HG02610 (cell line): Measurements from ENCODE around the gene UFM1.
A peak's percentile ranks its signal among the peaks of the same experiment; 100 is the strongest.
"Not testable (repeated sequence)": the region's sequence is repeated elsewhere in the genome, so short reads cannot be mapped to it uniquely, and the experiment has no call there.

Source experiments
- ATAC-seq: cut with Tn5 transposase; IDR thresholded peaks from one replicate; pipeline ENCODE4 v1.9.1; 2021; ENCODE audit warnings: mild to moderate bottlenecking, moderate library complexity; ENCODE audit not compliant: unreplicated experiment

Gene UFM1

DNA sequence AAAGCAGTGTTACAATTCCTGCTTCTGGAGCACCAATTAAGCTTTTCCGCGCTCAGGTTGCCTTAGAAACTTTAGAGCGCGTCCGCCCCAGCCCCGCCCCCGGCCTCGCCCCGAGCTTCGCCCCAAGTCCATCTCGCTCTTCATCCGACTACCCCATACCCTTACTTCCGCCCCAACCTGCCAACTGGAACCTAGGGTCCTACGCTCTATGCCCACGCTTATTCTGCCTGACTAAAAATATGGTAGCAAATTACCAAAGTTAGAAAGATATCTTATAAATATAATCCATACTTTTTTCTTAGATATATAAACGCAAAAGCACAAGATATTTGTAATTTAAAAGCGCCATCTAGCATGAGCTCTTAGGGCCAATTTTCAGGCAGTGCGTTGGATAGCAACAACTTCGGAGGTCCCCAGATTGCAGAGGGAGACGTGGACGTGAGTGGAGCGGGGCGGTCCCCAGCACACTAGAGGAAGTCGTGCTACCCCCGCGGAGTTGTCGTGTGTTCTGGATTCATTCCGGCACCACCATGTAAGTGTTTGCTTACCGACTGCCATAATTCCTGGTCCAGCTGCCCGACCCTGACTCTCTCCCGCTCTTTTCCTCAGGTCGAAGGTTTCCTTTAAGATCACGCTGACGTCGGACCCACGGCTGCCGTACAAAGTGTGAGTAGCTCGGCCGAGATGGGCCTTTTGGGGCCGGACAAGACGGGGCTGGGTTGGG lies at the start of gene UFM1:
Gene UFM1 (plus strand): TSS at position 462 of the 724 bp plus-strand sequence. CDS start 69 bp downstream, at position 531.
- ATAC-seq = peak; percentile 94

DNA sequence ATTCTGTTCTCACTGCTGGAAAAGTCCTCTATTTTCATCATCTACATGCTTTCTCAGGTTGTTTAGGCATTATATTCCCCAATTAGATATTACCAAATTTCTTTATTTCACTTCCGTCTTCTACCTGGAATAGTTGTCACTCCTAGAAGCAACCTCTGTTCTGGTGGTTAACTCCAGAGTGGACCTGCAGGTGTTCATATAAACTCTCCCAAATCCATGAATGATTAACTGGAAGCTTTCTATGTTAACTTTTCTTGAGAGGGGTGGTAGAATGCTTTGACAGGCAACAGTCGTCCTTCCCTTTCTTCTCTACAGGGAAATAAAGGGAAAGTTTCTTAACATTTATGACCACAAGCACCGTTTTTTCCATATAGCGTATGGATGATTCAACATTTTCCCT lies 48.4 kb upstream of the UFM1 start:
- no peak for ATAC-seq

- no peak for ATAC-seq
Measured at GRCh38 chr13:38303816-38304320, 45.8 kb upstream of the UFM1 start.

GRCh38 chr13:38308736-38309135 lies 40.9 kb upstream of the UFM1 start:
- no peak for ATAC-seq

DNA sequence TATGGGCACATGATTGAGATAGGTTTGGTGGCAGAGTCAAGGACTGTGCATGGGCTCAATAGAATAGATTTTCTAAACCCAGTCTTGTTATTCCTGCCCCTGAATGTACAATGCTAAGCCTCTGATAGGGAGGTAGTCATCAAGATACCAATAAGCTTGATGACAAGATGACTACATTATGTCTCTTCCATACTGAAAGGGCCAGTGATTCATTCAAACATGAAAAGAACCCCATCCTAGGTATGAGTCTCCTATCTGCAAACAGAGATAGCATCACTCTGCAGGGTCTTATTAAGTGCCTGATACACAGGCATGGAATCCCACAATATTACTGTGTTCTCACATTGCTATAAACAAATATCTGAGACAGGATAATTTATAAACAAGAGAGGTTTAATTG lies 40.3 kb upstream of the UFM1 start:
- no peak for ATAC-seq

GRCh38 chr13:38311175-38311574 lies 38.5 kb upstream of the UFM1 start:
- not testable (repeated sequence) for ATAC-seq

- no peak for ATAC-seq
Measured at GRCh38 chr13:38316129-38316528, 33.5 kb upstream of the UFM1 start.

DNA sequence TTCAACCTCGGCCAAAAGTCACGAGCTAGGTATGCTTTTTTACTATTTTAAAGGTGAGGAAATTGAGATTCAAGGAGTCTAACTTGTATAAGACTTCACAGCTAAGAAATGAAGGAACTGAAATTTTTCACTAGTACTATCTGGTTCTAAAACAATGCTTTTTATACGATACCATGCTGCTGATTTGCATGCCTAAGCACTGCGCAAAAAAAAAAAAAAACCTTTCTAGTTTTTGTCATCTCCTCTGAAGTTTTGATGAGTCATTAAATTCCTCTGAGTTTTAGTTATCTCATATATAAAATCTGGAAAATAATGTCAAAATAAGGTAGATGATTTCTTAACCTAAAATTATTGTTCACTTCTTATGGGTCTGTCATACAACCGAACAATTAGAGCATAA lies 28.0 kb upstream of the UFM1 start:
- ATAC-seq = no peak

- no peak for ATAC-seq
Measured at GRCh38 chr13:38325426-38325825, 24.2 kb upstream of the UFM1 start.

- ATAC-seq = no peak
Measured at GRCh38 chr13:38328699-38329098, 21.0 kb upstream of the UFM1 start.

GRCh38 chr13:38334845-38335244 lies 14.8 kb upstream of the UFM1 start:
- no peak for ATAC-seq

DNA sequence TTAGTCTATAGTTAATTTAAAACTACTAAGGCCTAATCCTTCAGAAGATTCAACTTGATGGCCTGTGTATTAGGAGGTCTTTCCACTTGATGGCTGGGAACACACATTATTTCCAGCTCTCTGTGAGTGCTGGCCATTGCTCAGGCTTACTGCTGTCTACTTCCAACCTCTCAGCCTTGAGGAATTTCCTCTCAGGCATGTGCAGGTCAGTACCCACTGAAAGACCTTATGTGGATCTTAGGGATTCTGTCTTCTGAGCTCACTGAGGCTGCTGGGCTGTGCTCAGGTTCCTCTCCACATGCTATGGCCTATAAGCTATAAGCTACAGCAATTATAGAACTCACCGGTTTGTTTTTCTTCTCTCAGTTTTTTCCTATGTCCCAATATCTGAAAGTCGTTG lies 11.6 kb upstream of the UFM1 start:
- ATAC-seq = no peak

- no peak for ATAC-seq
Measured at GRCh38 chr13:38340624-38341023, 9.0 kb upstream of the UFM1 start.

DNA sequence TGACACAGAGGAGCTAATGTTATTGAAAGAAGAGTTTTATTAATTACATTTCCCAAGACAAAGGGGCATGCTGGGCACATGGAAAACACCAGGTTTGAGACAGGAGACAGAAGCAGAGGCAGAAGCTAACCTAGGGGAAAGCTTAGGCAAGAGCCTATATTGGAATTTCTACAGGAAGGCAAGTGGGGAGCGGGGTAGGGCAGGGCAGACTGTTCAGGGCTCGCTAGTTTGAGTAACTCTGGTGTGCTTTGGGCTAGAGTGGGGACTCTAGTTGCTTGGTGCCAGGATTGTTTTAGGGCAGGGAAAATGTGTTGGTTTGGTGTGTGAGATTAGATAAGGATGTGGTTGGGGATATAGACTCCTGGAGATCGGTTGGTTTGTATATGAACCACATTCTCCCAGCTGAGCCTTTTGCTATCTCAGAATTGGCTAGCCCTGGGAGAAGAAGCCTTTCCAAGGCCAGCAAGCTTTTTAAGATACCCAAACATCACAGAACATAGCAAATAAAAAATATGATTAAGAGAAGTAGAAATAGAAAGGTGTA lies 8.4 kb upstream of the UFM1 start:
- ATAC-seq = no peak

- no peak for ATAC-seq
Measured at GRCh38 chr13:38346764-38347163, 2.9 kb upstream of the UFM1 start.

DNA sequence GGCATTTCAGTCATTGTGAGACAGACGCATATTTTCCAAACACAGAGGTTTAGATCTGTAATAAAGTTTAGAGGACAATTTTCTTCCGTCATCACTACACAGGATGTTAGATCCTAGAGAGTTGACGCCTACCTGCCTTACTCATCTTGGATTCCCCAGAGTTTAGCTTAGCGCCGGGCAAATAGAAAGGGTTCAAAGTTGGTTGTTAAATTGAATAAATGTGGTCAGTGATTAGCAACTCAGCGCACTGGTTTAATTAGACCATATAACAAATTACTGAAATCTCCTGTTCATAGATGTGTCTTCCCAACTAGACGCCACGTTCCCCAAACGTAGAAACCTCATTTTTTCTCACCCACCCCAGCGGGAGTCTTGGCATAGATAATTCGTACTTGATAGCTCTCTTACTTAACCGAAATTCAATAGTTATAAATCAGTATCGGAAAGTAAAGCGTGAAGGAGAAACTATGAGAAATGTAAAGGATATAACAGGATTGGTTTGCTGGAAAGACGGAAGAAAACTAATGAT lies 726 bp upstream of the UFM1 start:
- peak; percentile 24 for ATAC-seq

GRCh38 chr13:38350114-38350617 lies 515 bp downstream of the UFM1 start:
- ATAC-seq = peak; percentile 26

DNA sequence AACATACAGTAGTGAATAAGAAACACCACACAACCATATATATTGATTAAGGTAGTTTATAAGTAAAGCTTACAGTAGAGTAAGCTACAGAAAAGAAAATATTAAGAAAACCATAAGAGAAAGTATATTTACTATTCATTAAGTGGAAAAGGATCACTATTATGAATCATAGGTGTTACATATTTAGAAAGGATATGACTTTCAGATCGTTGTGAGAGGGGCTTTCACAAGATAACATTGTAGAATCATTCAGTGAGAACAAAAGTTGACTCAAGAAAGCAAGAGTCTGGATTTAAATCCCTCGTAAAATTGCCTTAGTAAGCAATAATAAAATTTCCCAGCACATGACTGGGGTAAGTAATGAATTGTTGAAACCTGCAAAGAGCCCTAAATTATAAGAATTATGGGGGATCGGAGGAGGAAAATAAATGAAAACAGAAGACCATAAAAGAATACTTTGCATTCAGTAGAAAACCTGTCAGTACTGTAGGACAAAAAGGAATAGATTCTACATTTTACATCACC lies 6.0 kb downstream of the UFM1 start:
- ATAC-seq = no peak

DNA sequence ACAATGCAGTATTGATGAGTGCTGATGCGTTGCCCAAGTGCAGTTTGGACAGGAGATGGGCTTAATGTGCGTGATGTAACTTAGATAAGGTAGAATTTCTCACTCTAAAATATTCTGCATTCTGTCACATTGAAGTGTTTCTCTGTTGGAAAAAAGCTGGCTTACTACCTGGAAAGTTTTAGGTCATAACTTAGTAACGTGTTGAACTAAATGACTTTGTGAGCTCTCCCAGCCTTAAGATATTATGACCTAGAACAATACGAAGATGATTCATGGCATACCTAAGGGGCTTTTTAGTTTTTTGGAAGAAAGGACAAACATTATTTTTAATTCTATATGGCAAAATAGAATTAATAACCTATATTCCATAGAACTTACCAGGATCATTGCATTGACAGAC lies 9.0 kb downstream of the UFM1 start:
- ATAC-seq = no peak

GRCh38 chr13:38361542-38362262 lies 12.1 kb downstream of the UFM1 start:
- no peak for ATAC-seq

DNA sequence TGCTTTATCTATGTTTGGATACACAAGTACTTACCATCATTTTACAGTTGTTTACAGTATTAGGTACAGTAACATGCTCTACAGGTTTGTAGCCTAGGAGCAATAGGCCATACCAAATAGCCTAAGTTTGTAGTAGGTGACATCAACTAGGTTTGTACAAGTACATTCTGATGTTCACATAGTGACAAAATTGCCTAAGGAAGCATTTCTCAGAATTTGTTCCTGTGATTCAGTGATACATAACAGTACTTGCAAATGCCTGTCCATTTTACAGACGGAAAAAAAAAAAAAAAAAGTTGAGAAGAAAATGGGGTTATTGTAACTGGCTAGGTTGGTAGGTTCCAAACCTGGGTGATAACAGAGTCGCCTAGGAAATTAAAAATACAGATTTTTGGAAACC lies 13.6 kb downstream of the UFM1 start:
- no peak for ATAC-seq
